GM19240 (cell line): ENCODE results near the gene AKR1C1.
"Not testable (repeated sequence)": the region's sequence is repeated elsewhere in the genome, so short reads cannot be mapped to it uniquely, and the experiment has no call there.

Experiments
- DNase-seq: peaks from one replicate; pipeline ENCODE4 v3.0.0; 2011; ENCODE audit warnings: low spot score; ENCODE audit not compliant: insufficient read length

Gene AKR1C1

DNA sequence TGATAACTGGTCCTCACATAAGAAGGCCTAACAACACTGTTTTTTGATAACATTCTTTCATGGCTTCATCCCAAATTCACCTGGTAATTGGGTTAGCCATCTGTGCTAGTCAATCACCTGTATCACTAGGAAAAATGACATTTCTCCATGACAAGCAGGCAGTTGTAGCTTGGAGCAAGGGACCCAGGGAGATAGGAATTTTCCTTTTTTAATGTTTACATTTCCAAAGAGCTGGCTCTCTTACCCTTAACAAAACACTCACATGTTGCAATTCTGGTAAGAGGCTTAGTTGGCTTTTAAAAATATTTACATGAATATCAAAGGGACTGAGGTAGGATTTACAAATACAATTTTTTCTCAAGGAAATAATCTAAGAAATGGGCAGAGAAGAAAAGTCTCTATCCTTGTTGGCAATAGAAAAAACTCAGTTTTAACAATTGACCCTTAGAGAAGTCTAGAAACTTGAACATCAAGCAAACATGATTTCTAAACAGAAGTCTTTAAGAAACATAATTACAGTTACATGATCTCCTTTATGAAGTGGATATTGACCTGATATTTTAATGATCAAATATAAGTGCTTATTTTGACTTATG lies 16.1 kb upstream of the AKR1C1 start:
- no peak for DNase-seq

DNA sequence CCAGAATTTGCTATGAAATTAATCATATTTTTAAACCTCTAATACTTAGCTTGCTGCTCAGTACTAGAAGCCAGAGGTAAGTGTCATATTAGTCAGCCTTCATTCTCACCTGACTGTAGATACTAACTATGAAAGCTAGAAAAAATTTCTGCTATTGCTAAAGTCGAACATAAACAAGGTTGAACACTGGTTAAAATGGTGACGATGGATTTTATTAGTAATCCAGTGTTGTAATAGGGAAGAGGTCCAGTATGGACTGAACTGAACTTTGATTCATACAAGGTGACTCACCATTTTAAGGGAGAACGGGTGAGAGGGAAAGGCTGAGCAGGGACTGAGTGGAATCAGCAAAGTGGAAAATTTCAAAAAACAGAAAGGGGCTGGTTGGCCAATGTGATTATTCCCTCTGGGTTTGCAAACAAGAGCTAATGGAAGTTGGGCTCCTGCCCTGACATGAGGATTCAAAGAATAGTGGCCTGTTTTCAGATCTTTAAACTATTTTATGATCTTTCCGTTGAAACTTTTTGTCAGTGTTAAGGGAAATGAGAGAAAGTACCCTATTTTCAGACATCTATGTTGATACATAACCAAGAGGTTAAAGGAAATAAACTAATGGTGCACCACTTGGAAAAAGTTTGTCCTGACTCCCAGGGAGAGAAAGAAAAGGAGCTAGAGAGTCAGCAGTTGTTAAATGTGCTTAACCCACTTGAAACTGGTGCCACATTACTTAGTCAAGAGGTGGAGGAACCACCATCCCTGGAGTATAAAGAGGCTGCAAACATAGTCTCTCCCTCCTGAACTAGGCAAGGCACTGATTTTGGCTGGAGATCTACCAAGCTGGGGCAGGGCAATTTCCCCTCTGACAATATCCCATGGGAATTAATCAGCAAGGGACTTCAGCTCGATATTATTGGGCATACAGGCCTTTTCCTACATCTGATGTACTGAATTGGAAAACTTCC lies 15.3 kb upstream of the AKR1C1 start:
- DNase-seq, result no peak

DNA sequence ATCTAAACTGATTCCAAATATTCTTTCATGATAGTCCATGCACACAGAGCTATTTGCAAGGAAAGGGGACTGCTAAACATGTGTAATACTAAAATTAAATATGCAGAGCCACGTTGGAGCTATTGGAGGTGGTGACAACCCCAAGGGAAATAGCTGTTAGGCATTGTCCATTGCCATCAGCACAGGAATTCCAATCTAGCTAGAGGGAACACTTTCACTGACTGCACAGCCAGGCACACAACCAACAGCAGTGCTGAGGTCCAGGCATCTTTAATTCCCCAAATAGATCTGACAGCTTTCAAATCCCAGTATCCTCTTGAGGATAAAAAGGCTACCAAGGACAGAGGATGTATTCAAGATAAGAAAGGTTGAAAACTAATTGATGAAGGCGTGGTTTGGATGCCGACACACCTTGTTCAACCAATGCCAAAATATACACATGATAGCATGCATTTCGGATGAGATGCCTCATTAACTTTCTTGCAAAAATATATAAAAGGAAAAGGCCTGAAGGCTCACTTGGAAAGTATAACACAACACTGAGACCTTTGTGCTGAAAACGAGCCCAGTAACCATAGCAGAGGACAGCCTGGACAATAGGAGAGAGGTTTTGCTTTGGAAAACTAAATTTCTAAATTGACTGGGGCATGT lies 11.6 kb upstream of the AKR1C1 start:
- not testable (repeated sequence) for DNase-seq

DNA sequence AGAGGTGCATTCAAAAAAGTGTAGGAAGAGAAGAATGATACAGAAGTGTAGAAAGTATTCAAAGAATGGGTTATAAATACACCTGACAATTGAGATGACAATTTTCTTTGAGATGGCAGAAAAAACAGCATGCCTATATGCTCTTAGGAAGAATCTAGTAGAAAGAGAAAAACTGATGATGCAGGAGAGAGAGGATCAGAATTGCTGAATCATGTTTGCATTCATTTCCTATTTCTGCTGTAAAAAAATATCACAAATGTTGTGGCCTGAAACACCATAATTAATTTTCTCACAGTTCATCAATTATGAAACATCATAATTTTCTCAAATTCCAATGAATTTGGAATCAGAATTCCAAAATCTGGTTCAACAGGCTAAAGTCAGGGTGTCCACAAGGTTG lies 9.8 kb upstream of the AKR1C1 start:
- no peak for DNase-seq

DNA sequence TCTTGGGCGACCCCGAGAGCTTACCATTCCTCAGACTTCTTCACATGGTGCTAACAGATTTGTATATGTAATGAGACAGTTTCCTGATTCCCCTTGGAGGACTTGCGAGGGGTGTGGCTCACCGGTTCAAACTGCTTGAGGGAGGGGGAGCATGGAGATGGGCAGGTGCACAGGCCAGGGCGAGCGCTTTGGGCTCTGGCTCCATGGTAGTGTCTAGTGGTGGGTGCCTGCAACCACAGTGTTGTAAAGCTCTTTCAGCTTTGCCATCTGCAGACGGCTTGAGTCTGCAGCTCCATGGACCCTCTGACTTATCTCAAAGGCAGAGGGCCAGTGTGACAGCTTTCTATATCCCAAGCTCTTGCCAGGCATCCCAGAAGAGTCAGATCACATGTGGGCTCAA lies 7.1 kb upstream of the AKR1C1 start:
- DNase-seq, result not testable (repeated sequence)

DNA sequence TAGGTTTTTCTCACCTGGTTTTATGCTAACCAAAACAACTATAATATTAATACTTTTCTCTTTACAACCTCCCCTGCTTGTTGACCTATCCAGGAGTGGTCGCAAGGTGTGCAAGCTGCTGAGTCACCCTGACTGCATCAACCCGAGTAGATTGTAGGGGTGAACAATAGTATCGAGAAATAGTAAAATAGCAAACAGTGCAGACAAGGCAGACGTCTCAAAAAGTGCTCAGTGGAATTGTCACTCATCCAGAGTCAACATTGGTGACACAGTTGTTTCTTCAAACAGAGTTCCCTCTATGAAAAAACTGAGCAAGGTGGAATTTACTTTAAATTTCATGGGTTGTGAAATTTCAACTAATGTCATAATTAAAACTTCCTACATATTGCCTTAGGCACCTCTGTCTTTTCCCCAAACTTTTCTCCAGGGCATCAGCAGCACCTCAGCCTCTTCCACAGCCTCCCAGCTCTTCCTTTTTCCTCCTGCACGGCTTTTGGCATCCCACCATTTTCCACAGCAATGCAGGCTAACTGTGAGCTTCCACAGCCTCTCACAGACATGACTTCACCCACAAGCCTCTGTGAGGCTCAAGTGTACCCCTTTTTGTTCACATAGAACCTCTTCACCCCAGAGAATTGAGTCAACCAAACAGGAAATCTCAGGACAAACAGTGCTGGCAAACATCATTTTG lies 6.1 kb upstream of the AKR1C1 start:
- not testable (repeated sequence) for DNase-seq

DNA sequence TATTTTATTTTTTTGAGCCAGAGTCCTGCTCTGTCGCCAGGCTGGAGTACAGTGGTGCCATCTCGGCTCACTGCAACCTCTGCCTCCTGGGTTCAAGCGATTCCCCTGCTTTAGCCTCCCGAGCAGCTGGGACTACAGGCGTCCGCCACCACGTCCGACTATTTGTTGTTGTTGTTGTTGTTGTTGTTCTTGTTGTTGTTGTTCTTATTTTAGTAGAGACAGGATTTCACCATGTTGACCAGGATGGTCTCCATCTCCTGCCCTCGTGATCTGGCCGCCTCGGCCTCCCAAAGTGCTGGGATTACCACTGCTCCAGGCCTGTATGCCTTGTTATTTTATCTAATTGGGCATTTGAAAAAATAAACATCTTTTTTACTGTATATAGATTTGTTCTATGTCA lies 1.7 kb upstream of the AKR1C1 start:
- DNase-seq, result not testable (repeated sequence)

DNA sequence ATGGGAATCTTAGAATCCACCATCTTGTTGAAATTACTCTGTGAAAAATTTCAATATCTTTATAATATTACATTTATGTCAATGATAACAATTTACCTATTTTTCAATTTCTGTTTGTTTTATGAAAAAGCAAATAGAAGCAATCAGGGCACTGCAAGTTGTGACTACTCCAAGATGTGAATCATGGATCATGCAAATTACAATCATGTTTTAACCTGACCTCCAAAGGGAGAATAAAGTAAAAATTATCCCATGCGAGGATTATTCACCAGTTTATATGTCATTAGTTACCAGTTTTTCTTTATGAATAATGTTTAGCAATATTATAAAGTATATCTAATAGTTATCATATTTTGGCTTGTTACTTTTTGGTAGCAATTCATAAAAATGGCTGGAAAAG lies 907 bp upstream of the AKR1C1 start:
- not testable (repeated sequence) for DNase-seq

DNA sequence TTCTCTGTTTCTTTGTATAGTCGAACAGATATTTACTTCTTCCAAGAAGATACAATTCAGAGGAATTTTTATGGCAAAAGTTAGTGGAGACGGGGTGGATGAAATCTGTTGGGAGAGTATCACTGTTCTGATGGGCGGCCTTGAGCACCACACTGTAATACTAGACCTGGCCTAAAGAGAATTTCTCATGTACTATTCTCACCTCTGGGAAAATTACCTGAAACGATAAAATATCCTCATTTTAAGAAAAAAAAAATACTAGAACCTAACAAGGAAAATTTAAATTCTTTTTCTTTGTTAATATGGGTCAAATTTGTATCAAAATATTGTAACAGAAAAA lies 570 bp downstream of the AKR1C1 start:
- DNase-seq, result not testable (repeated sequence)

DNA sequence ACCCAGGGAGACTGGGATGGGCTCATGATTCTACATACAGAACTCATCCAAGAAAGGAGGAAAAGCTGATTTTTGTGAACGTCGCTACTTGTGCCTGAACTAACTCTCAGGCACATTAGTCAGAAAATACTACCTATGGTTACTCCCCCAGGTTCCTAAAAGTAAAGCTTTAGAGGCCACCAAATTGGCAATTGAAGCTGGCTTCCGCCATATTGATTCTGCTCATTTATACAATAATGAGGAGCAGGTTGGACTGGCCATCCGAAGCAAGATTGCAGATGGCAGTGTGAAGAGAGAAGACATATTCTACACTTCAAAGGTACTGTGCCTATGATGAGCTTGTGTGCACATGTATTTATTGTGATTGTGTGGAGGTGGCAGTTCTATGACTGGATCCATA lies 2.5 kb downstream of the AKR1C1 start:
- DNase-seq, result not testable (repeated sequence)

DNA sequence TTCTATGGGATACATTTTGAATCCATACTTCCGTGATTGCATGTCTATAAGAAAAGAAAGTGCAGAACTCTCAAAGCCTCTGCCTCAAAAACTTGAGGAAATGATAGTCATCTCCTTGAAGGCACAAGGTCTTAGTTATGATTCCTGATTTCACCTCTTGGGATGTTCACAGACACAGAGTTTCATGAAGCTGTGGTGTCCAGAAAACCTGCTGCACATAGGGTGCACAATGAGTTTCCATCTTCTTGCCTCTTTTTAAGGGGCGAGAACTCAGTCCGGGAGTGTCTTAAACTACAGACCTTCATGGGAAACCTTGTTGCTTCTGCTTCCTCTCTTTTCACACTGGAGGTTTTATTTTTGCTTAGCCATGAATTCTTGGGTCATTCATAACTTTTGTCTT lies 4.0 kb downstream of the AKR1C1 start:
- not testable (repeated sequence) for DNase-seq

DNA sequence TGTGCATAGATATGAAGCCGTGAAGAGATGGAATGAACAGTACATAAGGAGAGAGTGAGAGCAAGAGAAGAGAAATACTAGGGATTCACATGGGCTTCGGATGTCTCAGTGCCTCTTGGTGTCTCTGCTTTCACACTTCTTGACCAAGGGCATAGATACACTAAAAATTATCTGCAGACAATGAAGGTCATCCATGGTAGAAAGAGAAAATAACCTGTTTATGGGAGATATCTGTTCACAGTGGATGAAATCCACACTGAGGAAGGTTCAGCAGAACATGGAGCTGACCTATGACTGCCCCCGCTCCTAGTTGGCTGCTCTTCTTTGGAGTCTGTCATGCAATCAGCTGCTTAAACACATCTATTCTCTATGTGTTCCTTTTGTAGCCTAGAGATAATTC lies 6.1 kb downstream of the AKR1C1 start:
- not testable (repeated sequence) for DNase-seq

DNA sequence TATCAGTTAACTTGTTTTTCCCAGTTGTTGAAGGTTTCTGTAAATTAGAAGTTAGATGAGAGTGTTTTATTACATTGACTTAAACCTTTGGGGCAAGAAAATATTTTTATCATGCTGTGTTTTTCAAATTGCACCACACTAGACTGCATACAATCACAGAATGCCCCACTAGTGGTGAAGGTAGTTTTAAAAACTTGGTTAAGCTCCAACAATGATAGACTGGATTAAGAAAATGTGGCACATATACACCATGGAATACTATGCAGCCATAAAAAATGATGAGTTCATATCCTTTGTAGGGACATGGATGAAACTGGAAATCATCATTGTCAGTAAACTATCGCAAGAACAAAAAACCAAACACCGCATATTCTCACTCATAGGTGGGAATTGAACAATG lies 7.1 kb downstream of the AKR1C1 start:
- DNase-seq, result not testable (repeated sequence)

DNA sequence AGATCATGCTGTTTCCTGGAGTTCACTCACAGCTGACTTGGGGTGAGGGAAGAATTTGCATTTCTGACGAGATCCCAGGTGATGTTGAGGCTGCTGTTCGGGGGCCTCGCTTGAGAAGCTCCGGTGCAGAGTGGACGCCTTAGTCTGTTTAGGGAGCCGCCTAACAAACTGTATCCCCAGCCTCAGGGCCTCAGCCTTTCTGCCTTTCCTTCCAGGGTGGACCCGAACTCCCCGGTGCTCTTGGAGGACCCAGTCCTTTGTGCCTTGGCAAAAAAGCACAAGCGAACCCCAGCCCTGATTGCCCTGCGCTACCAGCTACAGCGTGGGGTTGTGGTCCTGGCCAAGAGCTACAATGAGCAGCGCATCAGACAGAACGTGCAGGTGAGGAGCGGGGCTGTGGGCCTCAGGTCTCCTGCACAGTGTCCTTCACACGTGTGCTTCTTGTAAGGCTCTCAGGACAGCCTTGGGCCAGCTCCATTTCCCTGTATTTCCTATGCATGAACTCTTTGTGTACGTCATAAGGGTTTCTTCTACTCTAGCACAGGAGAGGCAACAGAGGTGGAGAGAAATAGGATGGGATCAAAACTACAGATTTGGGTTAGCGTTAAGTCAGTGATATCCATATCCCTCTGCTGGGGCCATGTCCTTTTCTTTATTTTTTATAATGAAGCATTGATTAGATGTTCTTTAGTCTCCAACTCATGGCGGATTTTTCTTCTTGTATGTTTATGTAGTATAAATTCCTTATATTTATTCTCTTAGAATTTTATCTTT lies 9.3 kb downstream of the AKR1C1 start:
- DNase-seq, result not testable (repeated sequence)

DNA sequence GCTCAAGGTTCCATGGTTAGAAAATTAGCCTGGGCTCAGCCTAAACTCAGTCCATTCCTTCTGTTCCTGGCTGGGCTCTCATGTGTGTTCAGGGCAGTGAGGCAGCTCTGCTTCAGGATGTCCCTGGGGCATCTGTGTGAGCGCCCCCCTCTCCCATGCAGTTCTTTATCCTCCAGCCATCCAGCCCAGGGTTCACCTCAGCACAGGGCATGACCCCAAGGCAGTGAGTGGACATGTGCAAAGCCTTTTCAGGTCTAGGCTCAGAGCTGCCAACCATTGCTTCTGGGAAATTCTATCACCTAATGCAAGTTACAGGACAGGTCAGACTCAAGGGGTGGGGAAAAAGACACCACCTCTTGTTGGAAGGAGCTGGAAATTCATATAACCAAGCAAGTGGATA lies 10.1 kb downstream of the AKR1C1 start:
- not testable (repeated sequence) for DNase-seq

DNA sequence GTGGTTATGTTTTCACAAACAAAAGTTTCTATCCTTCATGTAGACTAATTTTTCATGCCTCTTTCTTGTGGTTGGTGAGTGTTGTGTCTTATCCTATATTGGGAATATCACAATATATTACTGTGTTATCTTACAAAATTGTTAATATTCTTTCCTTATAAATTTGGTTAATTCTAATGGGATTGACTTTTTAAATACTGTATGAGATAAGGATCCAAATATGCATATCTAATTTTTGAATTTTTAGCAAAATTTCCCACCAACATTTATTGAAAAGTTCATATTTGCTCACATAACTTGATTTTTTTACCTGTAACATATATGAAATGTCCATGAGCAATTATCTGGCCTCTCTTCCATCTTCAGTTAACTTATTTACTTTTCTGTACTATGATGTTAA lies 11.2 kb downstream of the AKR1C1 start:
- not testable (repeated sequence) for DNase-seq

DNA sequence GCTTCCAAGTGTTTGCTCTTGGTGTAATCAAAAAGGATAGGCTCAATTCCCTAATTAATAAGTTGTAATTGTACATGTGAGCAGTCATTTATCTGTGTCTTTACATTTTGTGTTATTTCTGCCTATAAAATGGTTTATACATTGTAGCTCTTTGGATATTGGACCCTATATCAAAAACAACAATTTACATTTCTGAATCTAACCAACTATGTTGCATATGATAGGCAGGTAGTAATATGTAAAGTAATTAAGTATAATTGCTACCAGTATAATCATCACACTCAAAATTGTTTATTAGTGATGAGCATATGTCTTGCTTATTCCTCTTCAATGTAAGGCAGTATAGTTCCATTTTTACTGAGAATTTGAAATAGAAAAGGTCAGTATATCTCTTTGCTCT lies 13.8 kb downstream of the AKR1C1 start:
- no peak for DNase-seq

DNA sequence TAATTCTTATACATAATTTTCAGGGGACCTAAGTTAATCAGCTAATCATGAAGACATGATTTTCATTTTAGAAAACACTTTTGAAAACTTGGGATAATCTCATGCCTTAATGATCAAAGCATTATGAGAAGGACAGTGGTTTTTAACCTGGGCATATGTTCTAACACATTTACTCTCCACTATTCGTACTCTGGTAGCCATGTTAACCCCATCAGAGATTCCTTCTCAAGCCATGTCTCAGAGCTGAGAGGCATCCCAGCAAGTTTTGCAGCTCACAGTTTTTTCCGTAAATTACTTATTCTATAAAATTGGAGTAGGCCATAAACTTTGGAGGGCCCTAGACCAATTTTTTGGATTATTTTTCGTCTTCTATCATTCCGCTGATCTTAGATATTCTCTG lies 15.7 kb downstream of the AKR1C1 start:
- DNase-seq, result no peak

DNA sequence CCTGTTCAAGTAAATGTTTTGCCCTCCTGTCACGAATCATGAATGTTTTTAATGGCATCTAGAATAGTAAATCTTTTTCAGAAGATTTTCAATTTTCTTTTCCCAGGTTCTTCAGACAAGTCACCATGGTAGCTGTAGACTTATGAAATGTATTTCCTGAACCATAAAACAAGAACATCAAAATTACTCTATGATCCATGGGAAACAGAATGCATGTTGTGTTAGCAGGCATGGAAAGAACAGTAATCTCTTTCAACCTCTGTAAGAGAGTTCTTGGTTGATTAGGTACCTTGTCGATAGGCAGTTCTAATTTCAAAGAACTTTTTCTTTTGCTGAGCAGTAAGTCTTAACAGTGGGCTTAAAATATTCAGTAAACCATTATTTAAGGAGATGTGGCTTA lies 17.6 kb downstream of the AKR1C1 start:
- DNase-seq, result no peak

DNA sequence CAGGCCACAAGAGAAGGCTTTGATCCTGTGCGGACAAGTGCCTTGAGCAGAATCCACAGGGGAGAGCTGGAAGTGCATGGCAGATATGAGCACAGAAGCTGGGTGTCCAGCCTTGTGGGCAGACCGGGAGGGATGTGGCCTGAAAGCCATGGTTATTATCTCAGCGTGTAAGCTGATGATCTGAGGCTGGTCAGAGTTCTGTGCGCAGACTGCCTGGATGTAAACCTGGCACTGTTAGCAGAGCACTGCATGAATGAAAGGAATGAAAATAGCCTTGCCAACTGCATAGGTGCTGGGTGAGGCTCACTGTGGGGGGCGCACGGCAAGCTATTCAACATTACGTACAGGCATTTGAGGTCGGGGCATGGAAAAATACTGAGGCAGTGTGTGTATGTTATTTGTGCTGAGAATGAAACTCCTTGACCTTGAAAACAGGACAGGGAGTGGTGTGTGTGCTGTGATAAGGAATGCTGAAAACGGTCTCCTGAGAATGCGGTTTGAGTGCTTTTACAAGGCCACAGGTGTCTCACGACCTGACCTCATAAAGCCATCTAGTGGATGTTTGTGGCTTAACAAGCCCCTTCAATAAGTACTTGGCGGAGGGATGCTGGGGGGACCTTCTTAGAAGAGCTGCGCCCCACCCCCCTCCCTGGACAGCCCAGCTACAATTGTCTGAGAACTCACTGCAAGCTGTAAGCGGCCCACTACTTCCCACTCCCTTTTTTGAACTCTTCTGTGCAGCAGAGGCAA lies 18.7 kb downstream of the AKR1C1 start:
- no peak for DNase-seq
